Neural cell (in vitro differentiated cells): ENCODE results near the gene PARG. TPM values are rescaled to one million over a fixed set of nuclear protein-coding genes. Genes with fewer than 3 reads are reported as not detected.
"Not testable (repeated sequence)": the region's sequence is repeated elsewhere in the genome, so short reads cannot be mapped to it uniquely, and the experiment has no call there.

ENCODE experiments used
- H2AFZ ChIP-seq: fragments of 200-600, 300-800 bp; sonication (generic), shearing (Covaris generic); 2 replicates; pipeline ENCODE4 v1.6.0; 2014; ENCODE audit warnings: low read depth, mild to moderate bottlenecking, antibody characterized with exemption, low read length, moderate library complexity
- H3F3A ChIP-seq: fragments of 200-600 bp; shearing (Covaris generic); 2 replicates; pipeline ENCODE4 v1.6.1; 2016; ENCODE audit warnings: mild to moderate bottlenecking, moderate library complexity, mixed read lengths, antibody characterized with exemption, low read length; ENCODE audit not compliant: insufficient read depth, poor library complexity, severe bottlenecking
- H3K27ac ChIP-seq: fragments of 200-600, 300-800 bp; sonication (generic), shearing (Covaris generic); 2 replicates; pipeline ENCODE4 v1.5.1; 2014; ENCODE audit warnings: mild to moderate bottlenecking, low read length, moderate library complexity
- H3K27me3 ChIP-seq: fragments of 300-800, 200-600 bp; sonication (generic), shearing (Covaris generic); 2 replicates; pipeline ENCODE4 v1.6.0; 2014; ENCODE audit warnings: mild to moderate bottlenecking, low read depth, low read length, moderate library complexity; ENCODE audit not compliant: insufficient read depth
- H3K36me3 ChIP-seq: fragments of 300-800, 200-600 bp; sonication (generic), shearing (Covaris generic); 2 replicates; pipeline ENCODE4 v1.5.1; 2014; ENCODE audit warnings: mild to moderate bottlenecking, antibody characterized with exemption, low read length, moderate library complexity; ENCODE audit not compliant: insufficient read depth
- H3K4me2 ChIP-seq: fragments of 300-800, 200-600 bp; sonication (generic), shearing (Covaris generic); 2 replicates; pipeline ENCODE4 v1.6.0; 2014; ENCODE audit warnings: mild to moderate bottlenecking, low read length
- H3K4me3 ChIP-seq: fragments of 300-800, 200-600 bp; sonication (generic), shearing (Covaris generic); 2 replicates; pipeline ENCODE4 v1.5.1; 2014; ENCODE audit warnings: mild to moderate bottlenecking, low read length, moderate library complexity
- H3K79me2 ChIP-seq: fragments of 200-600 bp; shearing (Covaris generic); replicated peaks from 2 replicates; pipeline ENCODE4 v1.6.0; 2014; ENCODE audit warnings: mild to moderate bottlenecking, low read length, moderate library complexity; ENCODE audit not compliant: insufficient read depth
- H3K9ac ChIP-seq: fragments of 300-800, 200-600 bp; sonication (generic), shearing (Covaris generic); 2 replicates; pipeline ENCODE4 v1.6.1; 2016; ENCODE audit warnings: mild to moderate bottlenecking, low read length, mixed read lengths
- H3K9me2 ChIP-seq: fragments of 200-600 bp; shearing (Covaris generic); 2 replicates; pipeline ENCODE4 v1.6.1; 2016; ENCODE audit warnings: mild to moderate bottlenecking, low read length, mixed read lengths; ENCODE audit not compliant: insufficient read depth
- H3K9me3 ChIP-seq: fragments of 200-600, 300-800 bp; sonication (generic), shearing (Covaris generic); 2 replicates; pipeline ENCODE4 v1.6.1; 2016; ENCODE audit warnings: mild to moderate bottlenecking, mixed run types, low read length, moderate library complexity, mixed read lengths
- H4K20me1 ChIP-seq: fragments of 200-600 bp; shearing (Covaris generic); 2 replicates; pipeline ENCODE4 v1.6.1; 2016; ENCODE audit warnings: mild to moderate bottlenecking, mixed run types; ENCODE audit not compliant: insufficient read depth
- polyA plus RNA-seq: library from polyadenylated mRNA; depleted of rRNA; stranded (reverse); fragments of >200 nt; gene quantifications from 2 replicates; pipeline ENCODE4 v1.2.3, GENCODE V29; 2014

The PARG gene
- polyA plus RNA-seq, 1 donor from 2014 or later: 36.0 TPM

DNA sequence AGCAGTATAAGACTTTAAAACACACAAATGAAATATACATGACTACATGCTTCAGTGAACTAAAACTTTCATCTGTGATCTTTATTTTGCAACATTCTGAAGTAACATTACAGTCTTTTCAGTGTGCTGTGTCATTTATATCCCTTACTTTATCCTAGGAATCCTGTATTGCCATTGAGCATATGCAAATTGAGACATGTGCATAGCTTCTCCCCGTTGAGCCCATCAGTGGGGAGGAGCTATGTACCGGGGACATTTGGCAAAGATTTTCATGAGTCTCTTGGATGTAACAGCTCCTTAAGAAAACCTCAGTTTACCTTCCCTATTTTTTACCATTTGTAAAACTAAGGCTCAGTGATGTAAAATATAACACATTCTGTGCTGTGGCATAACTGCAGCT lies 29.6 kb upstream of the PARG start:
- not testable (repeated sequence) for H3K9me3 ChIP-seq, H3K9ac ChIP-seq, H3K79me2 ChIP-seq, H3K4me2 ChIP-seq, H3K9me2 ChIP-seq, H3K4me3 ChIP-seq, H3K27me3 ChIP-seq, H4K20me1 ChIP-seq, H3K27ac ChIP-seq, H3F3A ChIP-seq, H3K36me3 ChIP-seq, H2AFZ ChIP-seq

DNA sequence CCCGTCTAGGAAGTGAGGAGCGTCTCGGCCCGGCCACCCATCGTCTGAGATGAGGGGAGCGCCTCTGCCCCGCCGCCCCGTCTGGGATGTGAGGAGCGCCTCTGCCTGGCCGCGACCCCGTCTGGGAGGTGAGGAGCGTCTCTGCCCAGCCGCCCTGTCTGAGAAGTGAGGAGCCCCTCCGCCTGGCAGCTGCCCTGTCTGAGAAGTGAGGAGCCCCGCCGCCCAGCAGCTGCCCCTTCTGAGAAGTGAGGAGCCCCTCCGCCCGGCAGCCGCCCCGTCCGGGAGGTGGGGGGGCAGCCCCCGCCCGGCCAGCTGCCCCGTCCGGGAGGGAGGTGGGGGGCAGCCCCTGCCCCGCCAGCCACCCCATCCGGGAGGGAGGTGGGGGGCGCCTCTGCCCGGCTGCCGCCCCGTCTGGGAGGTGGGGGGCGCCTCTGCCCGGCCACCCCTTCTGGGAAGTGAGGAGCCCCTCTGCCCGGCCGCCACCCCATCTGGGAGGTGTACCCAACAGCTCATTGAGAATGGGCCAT lies 28.6 kb upstream of the PARG start:
- H3K27ac ChIP-seq, H3K4me3 ChIP-seq, H4K20me1 ChIP-seq, H3K36me3 ChIP-seq, H3K9me3 ChIP-seq, H3K4me2 ChIP-seq, H3F3A ChIP-seq, H3K79me2 ChIP-seq, H3K9ac ChIP-seq, H3K9me2 ChIP-seq, H3K27me3 ChIP-seq, H2AFZ ChIP-seq: not testable (repeated sequence)

DNA sequence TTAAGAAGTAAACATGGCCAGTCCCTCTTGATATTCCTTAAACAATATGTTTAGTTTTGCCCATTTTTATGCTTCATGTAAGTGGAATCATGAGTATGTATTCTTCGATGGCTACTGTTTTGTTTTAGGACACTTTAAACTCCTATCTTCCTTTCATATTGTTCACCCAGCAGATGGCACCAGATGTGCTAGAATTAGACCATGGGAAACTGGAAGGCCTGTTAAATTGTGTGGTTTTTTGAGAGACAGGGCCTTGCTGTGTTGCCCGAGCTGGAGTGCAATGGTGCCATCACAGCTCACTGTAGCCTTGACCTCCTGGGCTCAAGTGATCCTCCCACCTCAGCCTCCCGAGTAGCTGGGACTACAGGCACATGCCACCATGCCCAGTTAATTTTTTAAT lies 11.3 kb upstream of the PARG start:
- H3K36me3 ChIP-seq, H3K4me2 ChIP-seq, H3K4me3 ChIP-seq, H4K20me1 ChIP-seq, H2AFZ ChIP-seq, H3K9me2 ChIP-seq, H3K27me3 ChIP-seq, H3K9ac ChIP-seq, H3K27ac ChIP-seq, H3F3A ChIP-seq, H3K9me3 ChIP-seq, H3K79me2 ChIP-seq: not testable (repeated sequence)

DNA sequence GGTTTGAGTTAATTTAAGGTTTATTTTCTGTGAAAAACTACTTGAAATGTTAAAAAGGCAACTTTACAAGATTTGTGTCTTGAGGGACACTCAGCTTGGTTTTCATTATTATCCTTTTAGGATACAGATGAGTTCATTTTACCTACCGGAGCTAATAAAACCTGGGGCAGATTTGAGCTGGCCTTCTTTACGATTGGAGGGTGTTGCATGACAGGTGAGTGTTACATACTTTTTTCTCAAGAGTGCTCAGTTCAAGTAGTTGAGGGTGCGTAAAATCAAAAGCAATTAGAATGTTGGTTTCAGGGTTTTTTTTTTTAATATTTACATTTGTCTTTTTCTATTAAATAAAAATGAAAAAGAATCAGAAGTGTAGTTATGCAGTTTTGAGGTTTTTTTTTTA lies 10.2 kb upstream of the PARG start:
- not testable (repeated sequence) for H2AFZ ChIP-seq, H3K4me2 ChIP-seq, H4K20me1 ChIP-seq, H3F3A ChIP-seq, H3K79me2 ChIP-seq, H3K27me3 ChIP-seq, H3K36me3 ChIP-seq, H3K4me3 ChIP-seq, H3K9me2 ChIP-seq, H3K9me3 ChIP-seq, H3K9ac ChIP-seq, H3K27ac ChIP-seq

DNA sequence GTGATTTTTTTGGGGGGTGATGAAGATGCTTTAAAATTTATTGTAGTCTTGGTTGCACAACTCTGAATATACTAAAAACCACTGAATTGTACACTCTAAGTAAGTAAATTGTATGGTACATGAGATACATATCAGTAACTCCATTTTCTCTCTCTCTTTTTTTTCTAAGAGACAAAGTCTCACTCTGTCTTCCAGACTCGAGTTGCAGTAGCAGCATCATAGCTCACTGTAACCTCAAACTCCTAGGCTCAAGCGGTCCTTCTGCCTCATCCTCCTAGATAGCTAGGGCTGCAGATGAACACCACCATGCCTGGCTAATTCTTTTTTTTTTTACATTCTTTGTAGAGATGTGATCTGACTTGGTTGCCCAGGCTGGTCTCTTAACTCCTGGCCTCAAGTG lies 6.9 kb upstream of the PARG start:
- H3K36me3 ChIP-seq, H2AFZ ChIP-seq, H3K27me3 ChIP-seq, H3K79me2 ChIP-seq, H3K27ac ChIP-seq, H3K9me3 ChIP-seq, H3K9ac ChIP-seq, H3F3A ChIP-seq, H3K9me2 ChIP-seq, H3K4me3 ChIP-seq, H4K20me1 ChIP-seq, H3K4me2 ChIP-seq: not testable (repeated sequence)

DNA sequence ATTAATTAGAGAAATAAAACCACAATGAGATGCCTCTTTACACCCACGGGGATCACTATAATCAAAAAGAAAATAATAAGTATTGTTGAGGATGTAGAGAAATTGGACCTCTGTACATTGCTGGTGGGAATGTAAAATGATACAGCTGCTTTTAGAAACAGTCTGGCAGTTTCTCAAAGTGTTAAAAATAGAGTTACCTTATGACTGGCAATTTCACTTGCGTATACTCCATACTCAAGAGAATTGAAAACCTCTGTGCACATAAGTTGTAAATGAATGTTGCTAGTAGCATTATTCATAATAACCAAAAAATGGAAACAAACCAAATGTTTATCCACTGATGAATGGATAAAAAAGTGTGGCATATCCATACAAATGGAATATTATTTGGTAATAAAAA lies 6.3 kb upstream of the PARG start:
- not testable (repeated sequence) for H4K20me1 ChIP-seq, H3K27ac ChIP-seq, H3K9ac ChIP-seq, H3F3A ChIP-seq, H3K27me3 ChIP-seq, H3K4me2 ChIP-seq, H2AFZ ChIP-seq, H3K4me3 ChIP-seq, H3K36me3 ChIP-seq, H3K79me2 ChIP-seq, H3K9me3 ChIP-seq, H3K9me2 ChIP-seq

DNA sequence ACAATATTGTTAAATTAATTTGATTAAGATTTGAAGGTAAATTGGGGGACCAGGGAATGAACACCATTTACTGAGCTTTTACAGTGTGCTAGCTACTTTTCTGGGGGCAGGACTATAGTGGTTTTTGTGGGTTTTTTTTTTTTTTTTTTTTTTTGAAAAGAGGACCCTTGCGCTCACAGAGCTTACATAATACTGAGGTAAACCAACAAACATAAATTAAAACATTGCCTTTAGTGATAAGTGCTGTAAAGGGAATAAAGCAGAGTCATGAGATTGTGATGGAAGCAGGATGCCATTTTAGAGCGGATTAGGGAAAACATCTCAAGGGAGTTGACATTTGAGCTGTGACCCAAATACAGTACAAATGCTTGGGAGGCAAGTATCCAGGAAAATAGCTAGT lies 1.8 kb upstream of the PARG start:
- not testable (repeated sequence) for H3K4me3 ChIP-seq, H3K4me2 ChIP-seq, H3K27ac ChIP-seq, H2AFZ ChIP-seq, H3K36me3 ChIP-seq, H3K9me3 ChIP-seq, H3K27me3 ChIP-seq, H3K9me2 ChIP-seq, H4K20me1 ChIP-seq, H3F3A ChIP-seq, H3K9ac ChIP-seq
- H3K79me2 ChIP-seq: peaks cover 13% of the 10 kb centered on the region

DNA sequence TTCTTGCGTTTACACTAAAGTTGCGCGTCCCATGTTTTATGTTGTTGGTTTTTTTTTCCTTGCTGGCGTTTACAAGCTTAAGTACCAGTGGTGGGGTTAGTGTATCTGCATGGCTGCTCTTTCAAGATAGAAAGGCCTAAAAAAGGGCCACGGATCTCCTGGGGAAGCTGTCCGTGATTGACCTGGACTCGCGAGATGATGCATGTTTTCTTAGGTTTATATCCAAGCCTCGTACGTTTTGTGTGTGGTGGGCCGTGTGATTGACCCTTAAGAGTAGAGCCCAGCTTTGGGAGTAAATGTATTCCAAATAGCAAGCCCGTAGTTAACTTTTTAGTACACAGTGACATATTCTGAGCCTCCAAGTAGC lies 495 bp upstream of the PARG start:
- H2AFZ ChIP-seq, H3K9me2 ChIP-seq, H3K36me3 ChIP-seq, H3F3A ChIP-seq, H3K27me3 ChIP-seq, H4K20me1 ChIP-seq, H3K9me3 ChIP-seq: not testable (repeated sequence)
- Histone ChIP-seq H3K27ac (peak overlapping the region; percentile 37), H3K4me3 (peak overlapping the region; percentile 70), H3K9ac (peak overlapping the region; percentile 69), H3K4me2 (peak overlapping the region; percentile 78), H3K79me2 (peaks cover 13% of the 10 kb centered on the region)
